Gastroesophageal sphincter (tissue), 3 donors: ENCODE measurements around the gene ISLR2.

Experiments
- CTCF ChIP-seq, 4 experiments: fragments of 200-600 bp in 2 of 4; fragments of 450-650 bp in 2 of 4; sonication (generic) in 1 of 4; IDR thresholded peaks; one replicate each; pipeline ENCODE4 v1.5.1; 2017 to 2019; ENCODE audit warnings: antibody characterized with exemption in 4 of 4, mild to moderate bottlenecking in 2 of 4, moderate library complexity in 2 of 4
- EP300 ChIP-seq: sonication (generic); formaldehyde crosslinking; IDR thresholded peaks from one replicate; pipeline ENCODE4 v1.6.1; 2017; ENCODE audit warnings: antibody characterized with exemption, mild to moderate bottlenecking
- POLR2AphosphoS5 ChIP-seq: sonication (generic); formaldehyde crosslinking; IDR thresholded peaks from one replicate; pipeline ENCODE4 v1.6.1; 2017; ENCODE audit warnings: antibody characterized with exemption

DNA sequence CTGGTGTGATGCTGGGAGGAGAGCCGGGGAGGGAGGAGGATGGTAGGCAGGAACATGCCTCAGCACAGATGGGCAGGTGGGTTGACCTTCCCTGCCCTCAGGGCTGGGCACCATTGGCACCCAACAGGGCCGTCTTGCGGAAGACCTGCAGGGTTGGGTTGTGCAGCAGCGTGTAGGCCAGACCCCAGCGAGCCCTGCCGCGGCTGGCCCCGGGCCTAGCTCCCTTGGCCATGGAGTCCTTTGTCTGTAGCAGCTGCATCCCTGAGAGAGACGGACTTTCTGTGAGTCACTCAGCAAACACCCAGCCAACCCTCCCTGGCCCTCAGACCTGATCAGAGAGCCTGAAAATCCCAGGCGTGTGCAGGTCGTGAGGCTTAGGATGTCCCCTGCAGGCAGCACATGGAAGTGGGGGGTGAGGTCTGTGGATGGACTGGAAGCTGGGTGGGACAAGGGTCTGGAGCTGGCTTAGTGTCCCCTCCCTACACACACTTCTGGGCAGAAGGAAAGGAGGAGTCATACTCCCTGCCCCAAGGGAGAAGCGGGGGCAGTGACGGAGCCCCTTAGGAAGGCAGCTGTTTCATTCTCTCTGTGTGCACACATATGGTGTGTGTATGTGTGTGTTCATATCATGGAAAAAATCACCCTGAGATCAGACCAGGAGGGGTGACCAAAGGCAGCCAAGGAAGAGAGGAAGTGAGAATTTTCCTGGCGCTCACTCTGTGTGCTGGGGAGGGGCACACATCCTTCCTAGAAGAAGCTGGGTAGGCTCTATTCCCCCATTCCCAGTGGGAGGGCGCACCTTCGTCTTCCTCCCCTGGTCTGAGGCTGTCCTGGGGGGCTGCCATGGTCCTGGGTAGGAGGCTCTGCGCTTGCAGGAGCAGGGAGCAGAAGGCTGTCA is 49.8 kb downstream of the ISLR2 start:
- TF ChIP-seq POLR2AphosphoS5 (no peak), CTCF (IDR thresholded peaks at IDR 0.05) (no peak), EP300 (no peak)
